NCI-H1092 (cell line): Measurements from ENCODE around the gene TSHR.
A peak's percentile ranks its signal among the peaks of the same experiment; 100 is the strongest.
"Not testable (repeated sequence)": the region's sequence is repeated elsewhere in the genome, so short reads cannot be mapped to it uniquely, and the experiment has no call there.

Experiments used
- DNase-seq: peaks from one replicate; lab custom pipeline; 2025; lab: John Stamatoyannopoulos, UW

The TSHR gene

GRCh38 chr14:81068176-81068782 is 112.9 kb downstream of the TSHR start:
- no peak for DNase-seq

GRCh38 chr14:81070511-81070910 is 115.1 kb downstream of the TSHR start:
- no peak for DNase-seq

- DNase-seq = no peak
Observed at GRCh38 chr14:81085596-81085995, 130.2 kb downstream of the TSHR start.

GRCh38 chr14:81087230-81087629 is 131.8 kb downstream of the TSHR start:
- DNase-seq = no peak

GRCh38 chr14:81091139-81091538 is 135.7 kb downstream of the TSHR start:
- DNase-seq = no peak

GRCh38 chr14:81091660-81092059 is 136.2 kb downstream of the TSHR start:
- no peak for DNase-seq

GRCh38 chr14:81093651-81094050 is 138.2 kb downstream of the TSHR start:
- DNase-seq = no peak

GRCh38 chr14:81095539-81095938 is 140.1 kb downstream of the TSHR start:
- DNase-seq = no peak

GRCh38 chr14:81096656-81097055 is 141.2 kb downstream of the TSHR start:
- no peak for DNase-seq

GRCh38 chr14:81102217-81102616 is 146.8 kb downstream of the TSHR start:
- no peak for DNase-seq

GRCh38 chr14:81103443-81103842 is 148.0 kb downstream of the TSHR start:
- DNase-seq = no peak

GRCh38 chr14:81105378-81105777 is 150.0 kb downstream of the TSHR start:
- DNase-seq = no peak

GRCh38 chr14:81105961-81106360 is 150.5 kb downstream of the TSHR start:
- DNase-seq = no peak

GRCh38 chr14:81110186-81110585 is 154.8 kb downstream of the TSHR start:
- no peak for DNase-seq

- DNase-seq = no peak
Observed at GRCh38 chr14:81113176-81113575, 157.8 kb downstream of the TSHR start.

GRCh38 chr14:81113945-81114820 is 158.8 kb downstream of the TSHR start:
- not testable (repeated sequence) for DNase-seq

GRCh38 chr14:81120501-81120900 is 165.1 kb downstream of the TSHR start:
- no peak for DNase-seq

- DNase-seq = no peak
Observed at GRCh38 chr14:81122326-81122725, 166.9 kb downstream of the TSHR start.

- no peak for DNase-seq
Observed at GRCh38 chr14:81123811-81124210, 168.4 kb downstream of the TSHR start.

GRCh38 chr14:81125536-81125935 is 170.1 kb downstream of the TSHR start:
- DNase-seq = no peak

- no peak for DNase-seq
Observed at GRCh38 chr14:81127785-81128184, 172.4 kb downstream of the TSHR start.

GRCh38 chr14:81129242-81129641 is 173.8 kb downstream of the TSHR start:
- DNase-seq = no peak

GRCh38 chr14:81132468-81132867 is 177.0 kb downstream of the TSHR start:
- DNase-seq = peak; percentile 96

GRCh38 chr14:81133400-81133799 is 178.0 kb downstream of the TSHR start:
- no peak for DNase-seq
